Glomerular visceral epithelial cell (primary cell): ENCODE measurements around the gene CEMIP.

Experiments
- DNase-seq: peaks from one replicate; pipeline ENCODE4 v3.0.0-alpha.2; 2016; ENCODE audit errors: extremely low spot score

The CEMIP gene

GRCh38 chr15:80822676-80823075 is 43.5 kb downstream of the CEMIP start:
- DNase-seq: no peak

DNA sequence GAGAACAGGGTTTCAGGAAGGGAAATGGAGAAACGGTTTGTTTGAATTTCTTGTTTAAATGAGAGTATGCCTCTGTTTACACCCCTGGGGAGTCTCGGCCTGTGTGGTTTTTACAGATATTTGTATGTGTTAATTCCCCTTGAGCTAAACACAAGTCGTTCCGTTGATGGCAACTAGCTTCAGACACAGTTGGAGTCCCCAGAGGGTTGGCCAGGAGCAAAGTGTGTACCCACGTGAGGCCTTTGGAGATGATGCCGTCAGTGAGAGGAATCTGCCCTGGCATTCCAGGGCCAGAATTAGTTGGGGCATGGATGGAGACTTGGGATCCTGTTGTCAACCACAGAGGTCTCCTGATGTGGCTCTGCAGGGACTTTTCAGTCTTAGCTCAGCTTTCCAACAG is 44.0 kb downstream of the CEMIP start:
- DNase-seq: no peak

GRCh38 chr15:80823995-80824394 is 44.8 kb downstream of the CEMIP start:
- DNase-seq: no peak

DNA sequence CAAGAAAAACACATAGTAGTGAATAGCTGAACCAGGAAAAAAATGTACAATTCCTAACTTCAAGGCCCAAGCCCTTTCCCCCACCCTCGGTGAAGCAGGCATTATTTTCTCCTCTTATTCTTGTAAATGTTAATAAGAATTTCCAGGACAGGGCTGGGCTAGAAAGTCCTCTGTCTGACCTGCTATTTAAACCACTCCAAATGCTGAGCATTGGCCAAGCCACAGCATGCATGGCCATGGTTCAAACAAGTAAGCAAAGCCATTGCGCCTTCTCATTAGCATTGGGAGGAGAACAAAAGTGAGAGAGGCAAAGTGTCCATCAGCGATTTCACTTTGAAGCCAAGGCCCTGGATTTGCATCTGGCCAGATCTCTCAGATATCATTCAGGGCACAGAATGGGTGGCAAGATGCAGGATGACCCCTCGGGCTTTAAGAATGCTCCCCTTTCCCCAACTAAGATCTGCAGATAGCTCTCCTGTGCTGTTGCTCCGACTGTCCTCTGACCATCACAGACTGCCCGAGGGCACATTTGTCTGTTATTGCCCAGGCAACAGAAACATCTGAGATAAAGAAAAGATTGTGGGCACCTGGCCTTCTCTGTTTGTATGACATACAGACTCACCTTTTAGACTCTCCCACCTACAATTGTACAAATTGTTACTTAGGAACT is 46.3 kb downstream of the CEMIP start:
- no peak for DNase-seq

DNA sequence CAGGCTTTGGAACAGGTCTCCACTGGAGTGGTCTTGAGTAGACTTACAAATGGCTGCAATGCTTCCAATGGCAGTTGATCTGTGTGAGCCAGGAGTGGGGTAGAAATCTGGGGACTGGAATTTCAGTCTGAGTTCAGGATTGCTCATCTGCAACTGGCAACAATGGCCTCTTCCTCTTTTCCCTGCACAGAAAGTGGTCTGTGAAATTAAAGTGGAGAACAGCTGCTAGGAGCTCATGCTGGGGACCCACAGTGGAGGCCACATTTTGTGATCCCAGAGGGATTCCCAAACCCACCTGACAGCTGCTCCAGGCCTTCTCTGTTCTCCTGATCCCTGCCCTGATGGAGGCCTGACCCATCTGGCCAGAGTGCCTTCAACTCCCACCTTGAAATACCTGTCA is 49.6 kb downstream of the CEMIP start:
- DNase-seq: no peak

DNA sequence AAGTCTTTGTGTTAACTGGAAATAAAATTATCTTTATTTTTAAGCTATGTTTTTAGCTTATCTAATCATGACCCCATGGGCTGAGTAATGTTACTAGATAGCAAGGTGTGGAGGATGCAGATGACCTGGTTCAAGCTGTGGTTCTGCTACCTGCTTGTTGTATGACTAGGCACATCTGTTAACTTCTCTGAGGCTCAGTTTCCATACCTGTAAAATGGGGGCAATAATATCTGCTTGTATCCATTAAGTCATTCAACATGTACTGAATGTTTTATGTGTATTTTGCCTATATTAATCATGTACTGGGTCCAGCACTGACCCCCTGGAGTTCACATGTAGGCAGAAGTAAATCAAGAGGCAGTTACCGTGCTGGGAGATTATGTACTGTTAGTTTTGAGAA is 51.5 kb downstream of the CEMIP start:
- no peak for DNase-seq

DNA sequence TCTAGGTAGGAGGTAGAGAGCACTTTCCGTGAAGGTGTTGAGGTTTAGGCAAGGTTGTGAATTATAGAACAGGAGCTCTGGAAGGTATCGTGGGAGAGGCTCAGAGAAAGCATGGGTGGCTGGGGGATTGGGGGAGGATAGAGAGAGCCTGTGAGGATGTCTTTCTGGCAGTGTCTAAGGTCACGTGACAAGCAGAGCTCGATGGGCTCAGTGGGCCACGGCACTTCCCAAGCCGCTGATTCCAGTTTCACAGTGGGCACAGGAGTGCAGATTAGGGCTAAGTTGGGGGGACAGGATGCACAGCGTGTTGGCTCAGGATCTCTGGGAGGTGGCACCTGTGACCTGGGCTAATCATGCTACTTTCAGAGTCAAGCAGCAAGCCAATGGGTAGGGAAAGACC is 52.0 kb downstream of the CEMIP start:
- DNase-seq: no peak

GRCh38 chr15:80831606-80832224 is 52.5 kb downstream of the CEMIP start:
- no peak for DNase-seq

GRCh38 chr15:80832686-80833085 is 53.5 kb downstream of the CEMIP start:
- no peak for DNase-seq

- no peak for DNase-seq
Observed at GRCh38 chr15:80834402-80834801, 55.2 kb downstream of the CEMIP start.

DNA sequence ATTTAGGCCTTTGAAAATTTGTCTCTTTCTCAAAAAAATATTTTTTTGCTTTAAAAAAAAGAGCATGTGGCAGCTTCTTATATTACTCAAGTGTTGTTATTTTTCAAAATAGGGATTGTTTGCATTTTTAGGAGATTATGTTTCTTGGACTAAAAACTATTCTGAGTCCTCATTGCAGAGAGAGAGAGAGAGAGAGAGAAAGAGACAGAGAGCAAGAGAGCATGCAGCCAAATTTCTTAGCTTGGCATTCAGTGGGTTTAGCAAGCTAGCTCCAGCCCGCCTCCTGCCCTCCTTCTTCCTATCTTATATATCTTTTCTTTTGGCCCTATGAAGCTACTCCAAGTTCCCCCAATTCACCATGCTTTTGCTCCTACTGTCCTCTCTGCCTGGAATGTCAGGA is 55.7 kb downstream of the CEMIP start:
- DNase-seq: no peak

DNA sequence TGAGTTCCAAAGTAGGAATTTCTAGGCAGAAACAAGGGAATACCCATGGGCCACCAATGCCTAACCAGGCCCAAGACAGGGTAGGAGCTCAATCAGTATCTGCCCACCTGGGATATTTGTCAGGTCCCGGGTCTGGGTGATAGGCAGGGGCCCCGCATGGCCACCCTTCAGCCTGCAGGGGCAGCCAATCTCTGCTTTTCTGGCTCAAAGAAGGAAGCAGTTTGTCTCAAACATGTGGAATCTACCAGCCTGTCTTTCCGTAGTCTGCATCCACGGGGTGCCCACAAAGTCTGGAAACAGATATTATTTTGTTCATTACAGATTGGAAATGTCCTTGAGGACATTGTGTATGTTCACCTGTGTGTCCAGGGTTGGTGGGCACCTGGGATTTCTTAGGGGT is 56.2 kb downstream of the CEMIP start:
- DNase-seq: no peak

GRCh38 chr15:80836223-80836622 is 57.1 kb downstream of the CEMIP start:
- no peak for DNase-seq

DNA sequence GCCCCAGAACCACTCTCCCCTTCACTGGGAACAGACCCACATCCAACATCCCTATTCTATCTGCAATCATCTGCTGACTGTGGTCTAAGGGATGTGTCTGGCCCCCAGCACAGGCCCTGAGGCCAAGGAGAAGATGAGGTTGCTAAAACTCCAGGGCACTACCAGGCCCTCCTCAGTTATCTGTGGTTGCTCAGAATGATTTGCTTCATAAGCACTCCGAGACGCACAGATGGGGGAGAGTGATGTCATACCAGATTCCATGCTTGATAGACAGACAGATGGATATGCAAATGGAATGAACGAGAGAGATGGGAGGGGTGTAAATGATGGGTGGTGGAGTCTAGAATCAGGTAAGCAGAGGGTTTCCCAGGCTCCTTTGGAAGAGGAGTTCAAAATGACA is 57.8 kb downstream of the CEMIP start:
- DNase-seq: no peak

DNA sequence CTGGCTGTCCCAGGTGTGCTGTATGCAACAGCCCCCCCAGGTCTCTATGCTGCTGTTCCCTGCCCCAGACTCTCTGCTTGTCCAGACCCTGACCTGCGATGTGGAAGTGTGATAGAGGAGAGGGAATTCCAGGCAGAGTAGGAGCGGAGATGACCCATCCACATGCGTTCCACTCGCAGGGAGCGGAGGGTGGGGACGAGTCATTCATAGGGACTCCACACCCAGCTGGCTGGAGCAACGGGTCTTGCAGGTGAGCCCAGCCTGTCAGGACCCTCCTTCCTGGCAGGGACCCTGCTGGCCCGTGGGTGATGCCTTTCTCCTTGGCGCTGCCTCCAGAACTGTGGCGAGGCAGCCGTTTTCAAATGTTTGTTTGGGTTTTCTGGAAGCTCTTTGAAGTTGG is 58.8 kb downstream of the CEMIP start:
- no peak for DNase-seq

DNA sequence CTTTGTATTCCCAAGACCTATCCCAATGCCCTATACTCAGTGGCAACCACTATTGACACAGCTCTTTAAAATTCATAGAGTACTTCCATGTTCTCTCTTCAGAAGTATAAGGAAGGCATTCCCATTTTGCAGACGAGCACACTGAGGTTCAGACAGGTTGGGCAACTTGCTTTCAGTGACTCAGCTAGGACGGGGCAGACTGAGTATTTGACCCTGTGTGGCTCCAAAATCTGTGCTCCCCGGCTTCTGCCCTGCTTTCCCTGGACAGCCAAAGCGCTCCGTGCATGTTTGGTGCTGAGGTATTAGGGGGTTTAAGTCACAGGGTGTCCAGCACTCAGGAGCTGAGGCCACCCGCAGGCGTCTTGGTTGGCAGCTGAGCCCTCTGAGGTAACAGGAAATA is 59.5 kb downstream of the CEMIP start:
- DNase-seq: no peak

GRCh38 chr15:80839764-80840130 is 60.6 kb downstream of the CEMIP start:
- DNase-seq: no peak

- no peak for DNase-seq
Observed at GRCh38 chr15:80840182-80841130, 61.3 kb downstream of the CEMIP start.

DNA sequence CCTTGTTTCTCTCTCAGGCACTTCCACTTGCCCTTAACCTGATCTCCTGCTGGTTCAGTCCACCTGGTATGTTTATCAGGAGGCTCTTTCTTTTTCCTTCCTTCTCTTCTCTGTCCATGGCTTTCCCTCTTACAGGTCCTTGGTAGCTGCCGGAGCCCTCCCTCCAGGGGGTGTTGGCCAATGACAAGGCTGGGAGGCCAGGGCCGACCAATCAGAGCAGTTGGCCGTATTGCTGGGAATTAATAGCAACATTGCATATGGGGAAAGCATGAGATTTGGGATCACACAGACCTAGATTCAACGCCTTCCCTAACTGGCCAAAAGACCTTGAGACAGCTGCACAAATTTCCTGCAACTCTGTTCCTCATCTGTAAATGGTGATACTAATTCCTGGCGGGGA is 62.4 kb downstream of the CEMIP start:
- DNase-seq: no peak

GRCh38 chr15:80844011-80844732 is 65.0 kb downstream of the CEMIP start:
- DNase-seq: peak; percentile 53

DNA sequence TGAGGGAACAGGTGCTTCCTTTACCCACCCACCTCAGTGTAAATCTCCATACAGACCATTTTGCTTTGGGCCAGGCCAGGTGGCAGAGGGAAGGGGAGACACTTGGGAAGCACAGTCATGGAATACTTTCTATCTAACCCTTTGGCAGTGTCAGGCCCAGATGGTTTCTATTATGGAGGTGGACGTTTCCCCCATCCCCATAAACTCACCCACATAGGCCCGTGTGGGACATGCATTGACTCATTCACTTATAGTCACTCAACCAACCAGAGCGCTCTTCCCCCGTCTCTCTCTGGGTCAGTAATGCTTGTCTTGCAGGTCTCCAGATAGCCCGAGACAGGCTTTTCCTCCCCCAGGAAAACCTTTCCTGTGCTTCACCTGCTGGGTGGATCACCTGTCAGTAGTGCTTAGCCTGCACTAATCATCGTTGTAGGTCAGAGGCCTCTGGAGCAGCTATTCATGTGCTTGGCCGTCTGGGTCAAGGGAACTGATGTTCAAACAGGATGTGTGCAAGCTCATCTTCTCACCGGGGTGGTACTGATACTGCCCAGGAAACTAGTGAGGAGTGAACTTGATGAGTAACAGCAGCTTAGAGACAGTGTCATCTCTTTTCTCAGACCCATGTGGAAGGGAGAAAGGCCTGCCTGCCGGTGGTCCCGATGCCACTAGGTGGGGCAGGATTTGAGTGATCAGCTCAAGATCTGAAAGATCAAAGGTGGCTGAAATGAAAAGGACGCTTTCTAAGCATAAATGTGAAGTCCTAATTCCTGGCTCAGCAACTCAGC is 67.1 kb downstream of the CEMIP start:
- DNase-seq: no peak
